Subcutaneous adipose tissue (tissue), 4 donors: Measurements from ENCODE around the gene PAK6. TPM values are rescaled to one million over a fixed set of nuclear protein-coding genes. Genes with fewer than 3 reads are reported as not detected.

Experiments
- total RNA-seq, 4 donors: library from RNA; depleted of rRNA; stranded (reverse); fragments of >200 nt; gene quantifications; one replicate each; pipeline ENCODE4 v1.1.0, GENCODE V29; 2016
- TF ChIP-seq, protein P1 (sequence below): fragments of 450-650 bp; IDR thresholded peaks from one replicate; pipeline ENCODE4 v1.5.1; 2016; ENCODE audit warnings: low read depth, mild to moderate bottlenecking, control low read depth, antibody characterized with exemption, moderate library complexity

PAK6 gene
- total RNA-seq, 4 donors from 2014 or later, result 0.49 to 4.1 (median 0.81) TPM

- TF ChIP-seq, protein P1, sequence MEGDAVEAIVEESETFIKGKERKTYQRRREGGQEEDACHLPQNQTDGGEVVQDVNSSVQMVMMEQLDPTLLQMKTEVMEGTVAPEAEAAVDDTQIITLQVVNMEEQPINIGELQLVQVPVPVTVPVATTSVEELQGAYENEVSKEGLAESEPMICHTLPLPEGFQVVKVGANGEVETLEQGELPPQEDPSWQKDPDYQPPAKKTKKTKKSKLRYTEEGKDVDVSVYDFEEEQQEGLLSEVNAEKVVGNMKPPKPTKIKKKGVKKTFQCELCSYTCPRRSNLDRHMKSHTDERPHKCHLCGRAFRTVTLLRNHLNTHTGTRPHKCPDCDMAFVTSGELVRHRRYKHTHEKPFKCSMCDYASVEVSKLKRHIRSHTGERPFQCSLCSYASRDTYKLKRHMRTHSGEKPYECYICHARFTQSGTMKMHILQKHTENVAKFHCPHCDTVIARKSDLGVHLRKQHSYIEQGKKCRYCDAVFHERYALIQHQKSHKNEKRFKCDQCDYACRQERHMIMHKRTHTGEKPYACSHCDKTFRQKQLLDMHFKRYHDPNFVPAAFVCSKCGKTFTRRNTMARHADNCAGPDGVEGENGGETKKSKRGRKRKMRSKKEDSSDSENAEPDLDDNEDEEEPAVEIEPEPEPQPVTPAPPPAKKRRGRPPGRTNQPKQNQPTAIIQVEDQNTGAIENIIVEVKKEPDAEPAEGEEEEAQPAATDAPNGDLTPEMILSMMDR, result no peak
Measured at GRCh38 chr15:40247406-40247971, 8.6 kb downstream of the PAK6 start.

DNA sequence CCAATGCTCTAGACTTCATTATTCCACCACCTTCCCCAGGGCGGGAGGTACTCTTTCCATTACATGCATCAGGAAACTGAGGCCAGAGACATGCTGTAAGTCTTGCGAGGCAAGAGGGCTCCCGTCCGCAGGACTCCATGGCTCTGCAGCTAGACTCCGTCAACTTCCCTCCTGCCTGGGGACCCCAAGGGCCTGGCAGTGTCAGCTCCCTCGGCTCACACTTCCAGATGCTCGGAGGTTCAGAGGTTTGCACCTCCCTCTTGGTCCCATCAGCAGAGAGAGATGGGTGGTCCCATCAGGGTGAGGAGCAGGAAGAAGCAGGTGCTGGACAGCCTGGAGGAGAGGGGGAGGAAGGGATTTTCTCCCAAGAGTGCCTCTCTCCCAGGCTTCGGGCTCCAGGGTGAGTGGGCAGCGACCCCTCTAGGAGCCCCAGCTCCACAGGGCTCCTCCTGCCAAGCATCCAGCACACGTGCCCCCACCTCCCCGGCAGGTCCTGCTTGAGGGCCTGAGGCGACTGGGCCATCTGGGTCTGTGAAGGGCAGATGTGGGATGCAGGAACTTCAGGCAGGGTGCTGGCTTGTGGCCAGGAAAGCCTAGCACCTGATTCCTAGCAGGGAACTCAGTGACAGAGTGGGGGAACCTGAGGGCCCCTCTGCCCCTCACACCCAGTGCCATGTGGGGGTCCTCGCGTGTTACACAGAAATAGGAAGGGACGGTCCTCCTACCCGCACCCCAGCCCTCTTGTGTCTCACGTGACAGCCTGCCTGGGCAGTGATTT, 9.3 kb downstream of the PAK6 start:
- TF ChIP-seq, protein P1, result no peak

DNA sequence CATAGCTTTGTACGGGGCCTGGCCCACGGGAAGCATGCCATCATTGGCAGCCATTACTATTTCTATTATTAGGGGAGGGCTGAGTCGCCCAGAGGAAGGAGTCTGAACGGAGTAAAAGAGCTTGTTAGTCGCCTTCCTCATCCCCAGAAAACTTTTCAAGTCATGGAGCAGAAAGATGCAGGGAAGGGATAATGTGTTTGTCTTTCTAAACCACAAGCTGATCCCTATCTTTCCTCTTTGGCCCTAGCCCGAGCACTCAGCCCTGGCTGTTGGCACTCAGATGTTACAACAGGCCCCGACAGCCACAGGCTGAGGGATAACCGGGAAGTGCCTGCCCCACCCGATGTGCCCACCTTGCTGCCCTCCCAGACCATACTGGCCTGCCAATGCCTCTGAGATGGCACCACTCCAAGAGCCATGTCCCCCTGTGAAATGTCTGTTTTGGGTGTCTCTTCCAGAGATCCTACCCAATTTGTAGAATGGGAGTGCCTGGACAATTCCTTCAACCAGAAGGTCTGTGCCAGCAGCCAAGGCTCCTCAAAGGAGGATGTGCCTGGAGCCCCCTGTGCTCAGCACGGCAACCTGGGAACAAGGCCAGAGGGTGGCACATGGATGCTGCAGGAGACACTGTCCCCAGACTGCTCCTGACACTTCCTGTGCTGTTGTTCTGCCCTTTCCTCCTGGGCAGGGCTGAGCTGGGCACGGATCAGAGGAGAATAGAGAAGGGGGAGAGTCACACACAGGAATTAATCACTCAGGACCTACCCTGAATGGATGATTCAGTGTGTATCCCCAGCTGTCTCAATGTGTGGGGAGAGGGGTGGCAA, 10.8 kb downstream of the PAK6 start:
- TF ChIP-seq, protein P1, result no peak

DNA sequence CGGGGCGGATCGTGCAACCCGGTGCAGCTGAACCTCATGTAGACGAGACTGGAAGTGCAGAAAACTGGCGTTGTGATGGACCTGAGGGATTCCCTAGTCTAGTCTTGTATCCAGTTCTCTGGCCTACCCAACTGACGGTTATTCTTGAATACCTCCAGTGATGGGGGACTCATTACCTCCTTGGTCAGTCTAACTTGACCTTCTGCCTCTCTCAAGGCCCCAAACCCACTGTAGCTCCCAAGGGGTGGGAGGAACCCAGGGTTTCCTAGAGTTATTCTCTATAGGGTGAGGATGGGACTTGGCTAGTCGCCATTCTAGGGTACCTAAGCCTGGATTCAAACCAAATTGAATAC, 11.4 kb downstream of the PAK6 start:
- TF ChIP-seq, protein P1, result no peak

GRCh38 chr15:40250771-40251483, 12.1 kb downstream of the PAK6 start:
- TF ChIP-seq, protein P1, result no peak

GRCh38 chr15:40251486-40252140, 12.8 kb downstream of the PAK6 start:
- TF ChIP-seq, protein P1, result no peak
